H9 (cell line): ENCODE results near the gene CYP2R1. TPM values are rescaled to one million over a fixed set of nuclear protein-coding genes. Genes with fewer than 3 reads are reported as not detected.

Experiments used
- DNase-seq: peaks from one replicate; pipeline ENCODE4 v3.0.0-alpha.2; 2017
- H2AFZ ChIP-seq: one replicate; pipeline ENCODE4 v1.6.1; 2013; ENCODE audit warnings: mild to moderate bottlenecking, low read length, control low read depth, moderate library complexity
- H2AK5ac ChIP-seq: 2 replicates; pipeline ENCODE4 v1.6.1; 2013; ENCODE audit warnings: low read length, control low read depth, mixed read lengths; ENCODE audit not compliant: insufficient read length
- H2BK120ac ChIP-seq: one replicate; pipeline ENCODE4 v1.6.1; 2013; ENCODE audit warnings: low read depth, mild to moderate bottlenecking, low read length, control low read depth, inconsistent platforms; ENCODE audit not compliant: poor library complexity, severe bottlenecking
- H2BK12ac ChIP-seq: 2 replicates; pipeline ENCODE4 v1.6.1; 2013; ENCODE audit warnings: low read length, control low read depth, mixed read lengths, low read depth; ENCODE audit not compliant: insufficient read length
- H2BK15ac ChIP-seq: 2 replicates; pipeline ENCODE4 v1.6.1; 2013; ENCODE audit warnings: low read depth, low read length, control low read depth
- H2BK20ac ChIP-seq: one replicate; pipeline ENCODE4 v1.6.1; 2013; ENCODE audit warnings: low read depth, mild to moderate bottlenecking, low read length, control low read depth, inconsistent platforms; ENCODE audit not compliant: poor library complexity, severe bottlenecking
- H2BK5ac ChIP-seq: 2 replicates; pipeline ENCODE4 v1.6.1; 2013; ENCODE audit warnings: low read length, control low read depth, mixed read lengths; ENCODE audit not compliant: insufficient read length
- H3K14ac ChIP-seq: 2 replicates; pipeline ENCODE4 v1.6.1; 2013; ENCODE audit warnings: low read length, control low read depth; ENCODE audit not compliant: insufficient read depth
- H3K18ac ChIP-seq: 2 replicates; pipeline ENCODE4 v1.6.1; 2013; ENCODE audit warnings: low read depth, mild to moderate bottlenecking, mixed read lengths, low read length, control low read depth; ENCODE audit not compliant: insufficient read length
- H3K23ac ChIP-seq: 2 replicates; pipeline ENCODE4 v1.6.1; 2013; ENCODE audit warnings: low read length, control low read depth, mixed read lengths, low read depth; ENCODE audit not compliant: insufficient read length
- H3K23me2 ChIP-seq: 2 replicates; pipeline ENCODE4 v1.6.1; 2013; ENCODE audit warnings: low read depth, mild to moderate bottlenecking, mixed read lengths, low read length, control low read depth; ENCODE audit not compliant: insufficient read length, poor library complexity, severe bottlenecking
- H3K27ac ChIP-seq: 2 replicates; pipeline ENCODE4 v1.5.1; 2013; ENCODE audit warnings: low read length, control low read depth, mixed read lengths, low read depth; ENCODE audit not compliant: insufficient read length
- H3K27me3 ChIP-seq: 2 replicates; pipeline ENCODE4 v1.6.1; 2013; ENCODE audit warnings: low read length, control low read depth, inconsistent platforms; ENCODE audit not compliant: insufficient read depth
- H3K4ac ChIP-seq: 2 replicates; pipeline ENCODE4 v1.6.1; 2013; ENCODE audit warnings: low read depth, mild to moderate bottlenecking, control low read depth, inconsistent platforms, low read length, moderate library complexity
- H3K4me1 ChIP-seq: 2 replicates; pipeline ENCODE4 v1.6.1; 2013; ENCODE audit warnings: low read length, control low read depth, inconsistent platforms; ENCODE audit not compliant: insufficient read depth
- H3K4me2 ChIP-seq: 2 replicates; pipeline ENCODE4 v1.6.1; 2013; ENCODE audit warnings: low read length, control low read depth, mixed read lengths; ENCODE audit not compliant: insufficient read length, insufficient read depth
- H3K56ac ChIP-seq: 2 replicates; pipeline ENCODE4 v1.6.1; 2013; ENCODE audit warnings: low read depth, mild to moderate bottlenecking, mixed read lengths, low read length, control low read depth; ENCODE audit not compliant: insufficient read length
- H3K79me1 ChIP-seq: 2 replicates; pipeline ENCODE4 v1.6.1; 2013; ENCODE audit warnings: low read depth, mild to moderate bottlenecking, moderate library complexity, low read length, control low read depth, inconsistent platforms; ENCODE audit not compliant: insufficient read depth, poor library complexity, severe bottlenecking
- H3K79me2 ChIP-seq: 2 replicates; pipeline ENCODE4 v1.6.1; 2013; ENCODE audit warnings: low read length, control low read depth, inconsistent platforms; ENCODE audit not compliant: insufficient read depth
- H3K9ac ChIP-seq: 2 replicates; pipeline ENCODE4 v1.6.1; 2013; ENCODE audit warnings: low read length, control low read depth, mixed read lengths; ENCODE audit not compliant: insufficient read length; ENCODE audit errors: extremely low read depth
- H3K9me3 ChIP-seq: one replicate; pipeline ENCODE4 v1.6.1; 2013; ENCODE audit warnings: low read depth, low read length, inconsistent platforms; ENCODE audit not compliant: control insufficient read depth
- H3T11ph ChIP-seq: one replicate; pipeline ENCODE4 v1.6.1; 2013; ENCODE audit warnings: mild to moderate bottlenecking, low read length, control low read depth, inconsistent platforms
- H4K20me1 ChIP-seq: one replicate; pipeline ENCODE4 v1.6.1; 2013; ENCODE audit not compliant: control insufficient read depth, insufficient read length, insufficient read depth
- H4K5ac ChIP-seq: 2 replicates; pipeline ENCODE4 v1.6.1; 2013; ENCODE audit warnings: low read depth, mild to moderate bottlenecking, mixed read lengths, low read length, control low read depth; ENCODE audit not compliant: insufficient read length
- H4K8ac ChIP-seq: replicated peaks from 2 replicates; pipeline ENCODE4 v1.6.1; 2013; ENCODE audit warnings: low read length, control low read depth, mixed read lengths, low read depth; ENCODE audit not compliant: insufficient read length
- H4K91ac ChIP-seq: 2 replicates; pipeline ENCODE4 v1.6.1; 2013; ENCODE audit warnings: low read depth, mild to moderate bottlenecking, moderate library complexity, mixed read lengths, low read length, control low read depth; ENCODE audit not compliant: insufficient read length
- H3K27ac Mint-ChIP-seq, 3 experiments: 2 replicates in 2 of 3; 3 replicates in 1 of 3; pipeline ENCODE4 v1.8.0; 2020 to 2021; ENCODE audit warnings: mixed read lengths in 3 of 3, mild to moderate bottlenecking in 1 of 3, moderate library complexity in 1 of 3
- H3K27me3 Mint-ChIP-seq: 2 replicates; pipeline ENCODE4 v1.8.0; 2021; ENCODE audit warnings: low read depth, mild to moderate bottlenecking, moderate library complexity, mixed read lengths
- H3K36me3 Mint-ChIP-seq, 3 experiments: 2 replicates in 2 of 3; 3 replicates in 1 of 3; pipeline ENCODE4 v1.8.0; 2020 to 2021; ENCODE audit warnings: low read depth in 3 of 3, mixed read lengths in 3 of 3; ENCODE audit not compliant: insufficient read depth in 1 of 3
- H3K4me1 Mint-ChIP-seq, 2 experiments: 2 replicates each; pipeline ENCODE4 v1.8.0; 2020; ENCODE audit warnings: mixed read lengths in 2 of 2
- H3K4me3 Mint-ChIP-seq, 2 experiments: 2 replicates in 1 of 2; 3 replicates in 1 of 2; pipeline ENCODE4 v1.8.0; 2020 to 2021; ENCODE audit warnings: mild to moderate bottlenecking in 2 of 2, mixed read lengths in 2 of 2, moderate library complexity in 1 of 2
- H3K9me3 Mint-ChIP-seq, 2 experiments: 2 replicates in 1 of 2; 3 replicates in 1 of 2; pipeline ENCODE4 v1.8.0; 2020; ENCODE audit warnings: mild to moderate bottlenecking in 2 of 2, mixed read lengths in 2 of 2, moderate library complexity in 1 of 2
- WGBS: extraction: QIAGEN DNeasy Blood & Tissue Kit; methylation state at CpG from one replicate; pipeline ENCODE4 v1.1.7; 2013; ENCODE audit warnings: missing lambda C conversion rate, low lambda C conversion rate, mixed read lengths; ENCODE audit not compliant: insufficient read length; ENCODE audit errors: extremely low coverage; 5-methylcytosine and 5-hydroxymethylcytosine counted together
- total RNA-seq: library from RNA; stranded (reverse); gene quantifications from 2 replicates; pipeline ENCODE4 v1.2.1, GENCODE V29; 2021
- TF ChIP-seq, protein P1 (sequence below): fragments of 200-600 bp; sonication (generic); conservative IDR thresholded peaks from 3 replicates; pipeline ENCODE4 v1.8.0; 2021; ENCODE audit warnings: antibody characterized with exemption, mild to moderate bottlenecking

Gene CYP2R1
- total RNA-seq, 1 experiment from 2014 or later = 10.3 TPM

DNA sequence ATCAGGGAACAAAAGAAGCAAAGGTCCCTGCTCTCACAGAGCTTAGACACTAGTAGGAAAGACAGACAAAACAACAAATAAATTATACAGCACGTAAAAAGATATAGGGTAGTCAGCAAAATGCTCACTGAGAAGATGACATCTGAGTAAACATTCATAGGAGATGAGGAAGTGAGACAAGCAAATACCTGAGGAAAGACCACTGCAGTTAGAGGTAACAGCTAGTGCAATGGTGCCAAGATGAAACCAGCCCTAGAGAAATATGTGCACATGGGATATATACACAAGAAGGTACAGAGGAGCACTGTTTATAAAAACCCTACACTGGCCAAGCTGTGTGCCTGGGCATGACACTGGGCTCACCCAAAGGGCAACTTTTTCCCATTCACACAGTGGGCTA is 9.8 kb downstream of the CYP2R1 start:
- Histone ChIP-seq H3K23me2 (no peaks in the 10 kb centered on the region), H3K4me1 (no peaks in the 10 kb centered on the region), H3K14ac (no peak overlapping the region), H3K18ac (no peak overlapping the region), H3K4me2 (no peak overlapping the region), H3K4ac (no peak overlapping the region), H3K56ac (no peak overlapping the region), H3K79me2 (no peaks in the 10 kb centered on the region), H2BK120ac (no peak overlapping the region), H2BK20ac (no peak overlapping the region), H4K8ac (no peak overlapping the region), H2BK15ac (no peak overlapping the region), H2AFZ (no peak overlapping the region), H3T11ph (no peak overlapping the region), H3K9ac (no peak overlapping the region), H4K91ac (no peak overlapping the region), H3K23ac (no peak overlapping the region), H4K5ac (no peak overlapping the region), H2BK12ac (no peak overlapping the region), H3K27ac (no peak overlapping the region), H2BK5ac (no peak overlapping the region), H3K9me3 (no peaks in the 10 kb centered on the region), H3K79me1 (no peaks in the 10 kb centered on the region), H4K20me1 (no peaks in the 10 kb centered on the region), H2AK5ac (no peak overlapping the region), H3K27me3 (no peaks in the 10 kb centered on the region)
- Mint-ChIP-seq H3K27me3 (no peaks in the 10 kb centered on the region), H3K36me3 (peaks cover 5 to 7% (median 7%) of the 10 kb centered on the region in 3 experiments; a peak in 5 of 7 replicates), H3K4me3 (no peak overlapping the region), H3K9me3 (no peaks in the 10 kb centered on the region; a peak in 1 of 5 replicates), H3K4me1 (no peaks in the 10 kb centered on the region), H3K27ac (no peak overlapping the region)
- whole genome bisulfite sequencing = no CpG with 5 or more reads among the region's 1 CpG
- DNase-seq = no peak
- TF ChIP-seq, protein P1, sequence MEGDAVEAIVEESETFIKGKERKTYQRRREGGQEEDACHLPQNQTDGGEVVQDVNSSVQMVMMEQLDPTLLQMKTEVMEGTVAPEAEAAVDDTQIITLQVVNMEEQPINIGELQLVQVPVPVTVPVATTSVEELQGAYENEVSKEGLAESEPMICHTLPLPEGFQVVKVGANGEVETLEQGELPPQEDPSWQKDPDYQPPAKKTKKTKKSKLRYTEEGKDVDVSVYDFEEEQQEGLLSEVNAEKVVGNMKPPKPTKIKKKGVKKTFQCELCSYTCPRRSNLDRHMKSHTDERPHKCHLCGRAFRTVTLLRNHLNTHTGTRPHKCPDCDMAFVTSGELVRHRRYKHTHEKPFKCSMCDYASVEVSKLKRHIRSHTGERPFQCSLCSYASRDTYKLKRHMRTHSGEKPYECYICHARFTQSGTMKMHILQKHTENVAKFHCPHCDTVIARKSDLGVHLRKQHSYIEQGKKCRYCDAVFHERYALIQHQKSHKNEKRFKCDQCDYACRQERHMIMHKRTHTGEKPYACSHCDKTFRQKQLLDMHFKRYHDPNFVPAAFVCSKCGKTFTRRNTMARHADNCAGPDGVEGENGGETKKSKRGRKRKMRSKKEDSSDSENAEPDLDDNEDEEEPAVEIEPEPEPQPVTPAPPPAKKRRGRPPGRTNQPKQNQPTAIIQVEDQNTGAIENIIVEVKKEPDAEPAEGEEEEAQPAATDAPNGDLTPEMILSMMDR = no peak
